ENCODE measurements around the gene BZW2. TPM values are rescaled to one million over a fixed set of nuclear protein-coding genes. Genes with fewer than 3 reads are reported as not detected.

BZW2 gene
- total and polyA plus RNA-seq, 2 of the 13 experiments (the other 11 are each of a cell fraction or from before 2014, with no cell fraction given), result 21.8 to 95.2 TPM

- CTCF ChIA-PET (ENCODE audit: low intra/inter-chr PET ratio, low total read pairs), result no interaction called here
- no TSS peak for BruUV-seq (replicated peaks)
Observed at GRCh38 chr7:16727736-16728135, 81.8 kb downstream of the BZW2 start.

More at GRCh38 chr7:16727736-16728135, 81.8 kb downstream of the BZW2 start:
- no peaks in the 10 kb centered on the region for H3K4me1 ChIP-seq (ENCODE audit: insufficient read depth, low read length)
- TF ChIP-seq ZIK1 (CRISPR knock-in tag; IDR thresholded peaks at IDR 0.05; ENCODE audit: borderline replicate concordance, low read depth), result no peak
- no peak for TF ChIP-seq ZNF121 (CRISPR knock-in tag; IDR thresholded peaks at IDR 0.05)
- TF ChIP-seq, protein P1, sequence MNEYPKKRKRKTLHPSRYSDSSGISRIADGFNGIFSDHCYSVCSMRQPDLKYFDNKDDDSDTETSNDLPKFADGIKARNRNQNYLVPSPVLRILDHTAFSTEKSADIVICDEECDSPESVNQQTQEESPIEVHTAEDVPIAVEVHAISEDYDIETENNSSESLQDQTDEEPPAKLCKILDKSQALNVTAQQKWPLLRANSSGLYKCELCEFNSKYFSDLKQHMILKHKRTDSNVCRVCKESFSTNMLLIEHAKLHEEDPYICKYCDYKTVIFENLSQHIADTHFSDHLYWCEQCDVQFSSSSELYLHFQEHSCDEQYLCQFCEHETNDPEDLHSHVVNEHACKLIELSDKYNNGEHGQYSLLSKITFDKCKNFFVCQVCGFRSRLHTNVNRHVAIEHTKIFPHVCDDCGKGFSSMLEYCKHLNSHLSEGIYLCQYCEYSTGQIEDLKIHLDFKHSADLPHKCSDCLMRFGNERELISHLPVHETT (CRISPR knock-in tag; conservative IDR thresholded peaks at IDR 0.05), result no peak
- TF ChIP-seq ESRRA (CRISPR knock-in tag; IDR thresholded peaks at IDR 0.05; ENCODE audit: low read depth), result no peak
- no peak for TF ChIP-seq PLRG1 (conservative IDR thresholded peaks at IDR 0.05)
- TF ChIP-seq ZSCAN31 (CRISPR knock-in tag; IDR thresholded peaks at IDR 0.05; ENCODE audit: low read depth), result no peak
- TF ChIP-seq DR1 (CRISPR knock-in tag; IDR thresholded peaks at IDR 0.05), result no peak
- no peak for TF ChIP-seq KAT8 (CRISPR knock-in tag; IDR thresholded peaks at IDR 0.05)
- no peak for TF ChIP-seq LBX2 (CRISPR knock-in tag; IDR thresholded peaks at IDR 0.05; ENCODE audit: borderline replicate concordance)
- no peak for TF ChIP-seq ZSCAN29 (CRISPR knock-in tag; conservative IDR thresholded peaks at IDR 0.05)
- no peak for TF ChIP-seq NPAS2 (CRISPR knock-in tag; IDR thresholded peaks at IDR 0.05; ENCODE audit: borderline replicate concordance)
- no peak for TF ChIP-seq DPF2 (CRISPR knock-in tag; IDR thresholded peaks at IDR 0.05; ENCODE audit: borderline replicate concordance, low read depth)
- no peak for TF ChIP-seq NR1H2 (CRISPR knock-in tag; IDR thresholded peaks at IDR 0.05; ENCODE audit: borderline replicate concordance, low read depth)
- TF ChIP-seq GATAD1 (CRISPR knock-in tag; IDR thresholded peaks at IDR 0.05), result no peak
- no peak for TF ChIP-seq ELF1 (CRISPR knock-in tag; IDR thresholded peaks at IDR 0.05)
- TF ChIP-seq ZNF468 (CRISPR knock-in tag; IDR thresholded peaks at IDR 0.05), result no peak
- no peak for TF ChIP-seq ZFP36L2 (CRISPR knock-in tag; IDR thresholded peaks at IDR 0.05)
- no peak for TF ChIP-seq BCL6 (CRISPR knock-in tag; IDR thresholded peaks at IDR 0.05)
- no peak for TF ChIP-seq KLF6 (CRISPR knock-in tag; IDR thresholded peaks at IDR 0.05)
- TF ChIP-seq NFRKB (IDR thresholded peaks at IDR 0.05), result no peak
- H3K27ac ChIP-seq (ENCODE audit: extremely low read length, insufficient read depth, low read length), result no peak overlapping the region
- WGBS (ENCODE audit: low lambda C conversion rate), result 57% methylated on average over 4 of the region's 4 CpGs
- intact Hi-C loops (cut with micrococcal nuclease; ENCODE audit: unreplicated experiment), result no loop called here
- H3K4me2 ChIP-seq (ENCODE audit: low read depth, low read length), result no peak overlapping the region
- in situ Hi-C loops (cut with HindIII; ENCODE audit: extremely low pct_ligation_motif_present, low pct_unique_long_range_greater_than_20kb), result no loop called here
- no peaks in the 10 kb centered on the region for H3K27me3 ChIP-seq (ENCODE audit: control insufficient read depth in 1 of 2, insufficient read depth in 2 of 2, low read length in 2 of 2)
- POLR2A ChIA-PET, result no interaction called here
- no peaks in the 10 kb centered on the region for H3K9me3 ChIP-seq (ENCODE audit: low read length)
- no peaks in the 10 kb centered on the region for H3K36me3 ChIP-seq (replicated peaks in 1 of 2; ENCODE audit: control insufficient read depth in 1 of 2, insufficient read depth in 2 of 2, low read length in 2 of 2)
- H3K79me2 ChIP-seq (ENCODE audit: insufficient read depth, low read length), result no peaks in the 10 kb centered on the region
- no peak overlapping the region for H2AFZ ChIP-seq (ENCODE audit: low read length)
- H3K9ac ChIP-seq (ENCODE audit: insufficient read depth, low read depth, low read length), result no peak overlapping the region
- H3K4me3 ChIP-seq (replicated peaks in 1 of 3; ENCODE audit: insufficient read depth in 1 of 3, low read depth in 2 of 3, low read length in 3 of 3), result no peak overlapping the region
- H4K20me1 ChIP-seq (ENCODE audit: insufficient read depth, low read length), result no peaks in the 10 kb centered on the region
- DNase-seq (ENCODE audit: low spot score) (no peak), ATAC-seq (no peak), FAIRE-seq (no peak)
